Measurements from ENCODE around the gene GVQW3. TPM values are rescaled to one million over a fixed set of nuclear protein-coding genes. Genes with fewer than 3 reads are reported as not detected.

The GVQW3 gene
- total and polyA plus RNA-seq, 2 of the 13 experiments (the other 11 are each of a cell fraction or from before 2014, with no cell fraction given): 5.0 to 5.6 TPM

- CTCF ChIA-PET (ENCODE audit: low intra/inter-chr PET ratio, low total read pairs): no interaction called here
- 93% methylated on average over 2 of the region's 2 CpGs for WGBS (ENCODE audit: low lambda C conversion rate)
- no peaks in the 10 kb centered on the region for H4K20me1 ChIP-seq (ENCODE audit: insufficient read depth, low read length)
- H2AFZ ChIP-seq (ENCODE audit: low read length): no peak overlapping the region
- no peaks in the 10 kb centered on the region for H3K9me3 ChIP-seq (ENCODE audit: low read length)
- peaks cover 54% of the 10 kb centered on the region for H3K4me1 ChIP-seq (ENCODE audit: insufficient read depth, low read length)
- TF ChIP-seq ZBTB46 (CRISPR knock-in tag; IDR thresholded peaks at IDR 0.05; ENCODE audit: borderline replicate concordance): no peak
- TF ChIP-seq KAT8 (CRISPR knock-in tag; IDR thresholded peaks at IDR 0.05): no peak
- no peak for TF ChIP-seq YEATS2 (CRISPR knock-in tag; IDR thresholded peaks at IDR 0.05; ENCODE audit: borderline replicate concordance)
- TF ChIP-seq, protein P1, sequence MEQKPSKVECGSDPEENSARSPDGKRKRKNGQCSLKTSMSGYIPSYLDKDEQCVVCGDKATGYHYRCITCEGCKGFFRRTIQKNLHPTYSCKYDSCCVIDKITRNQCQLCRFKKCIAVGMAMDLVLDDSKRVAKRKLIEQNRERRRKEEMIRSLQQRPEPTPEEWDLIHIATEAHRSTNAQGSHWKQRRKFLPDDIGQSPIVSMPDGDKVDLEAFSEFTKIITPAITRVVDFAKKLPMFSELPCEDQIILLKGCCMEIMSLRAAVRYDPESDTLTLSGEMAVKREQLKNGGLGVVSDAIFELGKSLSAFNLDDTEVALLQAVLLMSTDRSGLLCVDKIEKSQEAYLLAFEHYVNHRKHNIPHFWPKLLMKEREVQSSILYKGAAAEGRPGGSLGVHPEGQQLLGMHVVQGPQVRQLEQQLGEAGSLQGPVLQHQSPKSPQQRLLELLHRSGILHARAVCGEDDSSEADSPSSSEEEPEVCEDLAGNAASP (CRISPR knock-in tag; IDR thresholded peaks at IDR 0.05; ENCODE audit: borderline replicate concordance): no peak
- no peak for TF ChIP-seq CTCF (CRISPR knock-in tag; IDR thresholded peaks at IDR 0.05)
- no peak for TF ChIP-seq ZNF660 (CRISPR knock-in tag; IDR thresholded peaks at IDR 0.05; ENCODE audit: borderline replicate concordance, low read depth)
- TF ChIP-seq SMAD1 (CRISPR knock-in tag; IDR thresholded peaks at IDR 0.05; ENCODE audit: borderline replicate concordance, low read depth): no peak
- TF ChIP-seq ZNF441 (CRISPR knock-in tag; IDR thresholded peaks at IDR 0.05; ENCODE audit: borderline replicate concordance): no peak
- no peak for TF ChIP-seq ZNF225 (CRISPR knock-in tag; IDR thresholded peaks at IDR 0.05)
- TF ChIP-seq AKAP8 (CRISPR knock-in tag; IDR thresholded peaks at IDR 0.05): no peak
- no peak for TF ChIP-seq KDM4B (CRISPR knock-in tag; IDR thresholded peaks at IDR 0.05)
- no peak for TF ChIP-seq FUBP1 (CRISPR knock-in tag; IDR thresholded peaks at IDR 0.05; ENCODE audit: borderline replicate concordance)
- no peak for TF ChIP-seq ZNF335 (CRISPR knock-in tag; IDR thresholded peaks at IDR 0.05)
- TF ChIP-seq TSC22D2 (CRISPR knock-in tag; IDR thresholded peaks at IDR 0.05; ENCODE audit: borderline replicate concordance): no peak
- no peak for TF ChIP-seq ZNF143 (CRISPR knock-in tag; IDR thresholded peaks at IDR 0.05)
- no peak for TF ChIP-seq ZMYM4 (CRISPR knock-in tag; IDR thresholded peaks at IDR 0.05)
- TF ChIP-seq NR2F2 (IDR thresholded peaks at IDR 0.05; ENCODE audit: borderline replicate concordance, low read depth): no peak
- no peak for TF ChIP-seq ZNF607 (CRISPR knock-in tag; IDR thresholded peaks at IDR 0.05; ENCODE audit: borderline replicate concordance)
- no peak overlapping the region for H3K4me2 ChIP-seq (ENCODE audit: low read depth, low read length)
- H3K27ac ChIP-seq (ENCODE audit: extremely low read length, insufficient read depth, low read length): no peak overlapping the region
- H3K27me3 ChIP-seq (ENCODE audit: control insufficient read depth in 1 of 2, insufficient read depth in 2 of 2, low read length in 2 of 2): no peaks in the 10 kb centered on the region
- intact Hi-C loops (cut with micrococcal nuclease; ENCODE audit: unreplicated experiment): loop anchor here (5.0 kb wide), 1 partner anchor 34 kb away; no protein-coding TSS in a partner anchor
- ATAC-seq: no peak
- POLR2A ChIA-PET: no interaction called here
- no TSS peak for BruUV-seq (replicated peaks)
- H3K9ac ChIP-seq (ENCODE audit: insufficient read depth, low read depth, low read length): no peak overlapping the region
- H3K79me2 ChIP-seq (ENCODE audit: insufficient read depth, low read length): no peaks in the 10 kb centered on the region
- DNase-seq (ENCODE audit: low spot score): no peak
- H3K36me3 ChIP-seq (replicated peaks in 1 of 2; ENCODE audit: control insufficient read depth in 1 of 2, insufficient read depth in 2 of 2, low read length in 2 of 2): no peaks in the 10 kb centered on the region
- in situ Hi-C loops (cut with HindIII; ENCODE audit: extremely low pct_ligation_motif_present, low pct_unique_long_range_greater_than_20kb): no loop called here
- H3K4me3 ChIP-seq (replicated peaks in 1 of 3; ENCODE audit: insufficient read depth in 1 of 3, low read depth in 2 of 3, low read length in 3 of 3): no peak overlapping the region
- FAIRE-seq: no peak
These were observed 7.3 kb downstream of the GVQW3 start for GRCh38 chr11:76388408-76388807.
